Measurements from ENCODE around the gene LASP1NB.

- no peak for TF ChIP-seq CTCF (conservative IDR thresholded peaks at IDR 0.05)
- TF ChIP-seq EZH2 (IDR thresholded peaks at IDR 0.05; ENCODE audit: low read depth), result no peak
These were observed 2.7 kb upstream of the LASP1NB start for GRCh38 chr17:38922538-38923297.

All from PC-9 (cell line).